ENCODE data around the gene IGFBPL1.

DNA sequence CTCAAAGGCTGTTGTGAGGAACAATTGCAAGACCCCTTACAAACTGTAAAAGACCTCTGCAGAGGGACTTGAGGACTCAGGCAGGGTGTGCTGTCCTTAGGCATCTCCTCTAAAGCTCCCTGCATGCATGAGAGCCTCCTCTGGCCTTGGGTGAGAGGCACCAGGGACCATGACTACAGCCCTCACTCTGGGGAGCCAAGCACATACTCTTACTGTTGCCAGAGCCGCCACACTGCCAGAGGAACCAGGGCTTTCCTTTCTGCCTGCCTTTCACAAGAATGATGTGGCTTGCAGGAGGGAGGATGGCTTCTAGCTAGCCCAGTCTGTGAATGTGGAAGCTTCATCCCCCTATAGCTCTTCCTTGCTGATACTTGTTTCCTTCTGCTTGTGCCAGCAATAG is 5.9 kb downstream of the IGFBPL1 start:
- TF ChIP-seq, protein P1, sequence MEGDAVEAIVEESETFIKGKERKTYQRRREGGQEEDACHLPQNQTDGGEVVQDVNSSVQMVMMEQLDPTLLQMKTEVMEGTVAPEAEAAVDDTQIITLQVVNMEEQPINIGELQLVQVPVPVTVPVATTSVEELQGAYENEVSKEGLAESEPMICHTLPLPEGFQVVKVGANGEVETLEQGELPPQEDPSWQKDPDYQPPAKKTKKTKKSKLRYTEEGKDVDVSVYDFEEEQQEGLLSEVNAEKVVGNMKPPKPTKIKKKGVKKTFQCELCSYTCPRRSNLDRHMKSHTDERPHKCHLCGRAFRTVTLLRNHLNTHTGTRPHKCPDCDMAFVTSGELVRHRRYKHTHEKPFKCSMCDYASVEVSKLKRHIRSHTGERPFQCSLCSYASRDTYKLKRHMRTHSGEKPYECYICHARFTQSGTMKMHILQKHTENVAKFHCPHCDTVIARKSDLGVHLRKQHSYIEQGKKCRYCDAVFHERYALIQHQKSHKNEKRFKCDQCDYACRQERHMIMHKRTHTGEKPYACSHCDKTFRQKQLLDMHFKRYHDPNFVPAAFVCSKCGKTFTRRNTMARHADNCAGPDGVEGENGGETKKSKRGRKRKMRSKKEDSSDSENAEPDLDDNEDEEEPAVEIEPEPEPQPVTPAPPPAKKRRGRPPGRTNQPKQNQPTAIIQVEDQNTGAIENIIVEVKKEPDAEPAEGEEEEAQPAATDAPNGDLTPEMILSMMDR (IDR thresholded peaks at IDR 0.05), result no peak
- TF ChIP-seq POLR2A (IDR thresholded peaks at IDR 0.05), result no peak
